Natural killer cell treated with Interleukin-12 subunit alpha and Interleukin-12 subunit beta and Interleukin-15 and Interleukin-18, amount 100 ng/mL, for 72 hours (primary cell): ENCODE results near the gene SLC1A7. TPM values are rescaled to one million over a fixed set of nuclear protein-coding genes. Genes with fewer than 3 reads are reported as not detected.

Experiments used
- ATAC-seq, 2 donors: fragments of 150-1000 bp; cut with Tn5 transposase in 1 of 2; sonication (Bioruptor Pico), chemical (Tn5 transposase) in 1 of 2; 2 replicates each; pipeline ENCODE4 v1.10.0; 2021
- DNase-seq: peaks from one replicate; pipeline ENCODE4 v3.0.0; 2022; ENCODE audit warnings: low spot score
- H3K27ac Mint-ChIP-seq, 2 donors: 1 replicate in 1 of 2; 2 replicates in 1 of 2; pipeline ENCODE4 v1.8.0; 2022; ENCODE audit warnings: mixed read lengths in 2 of 2, mild to moderate bottlenecking in 1 of 2, moderate library complexity in 1 of 2
- H3K27me3 Mint-ChIP-seq, 2 donors: 1 replicate in 1 of 2; 2 replicates in 1 of 2; pipeline ENCODE4 v1.8.0; 2022; ENCODE audit warnings: mixed read lengths in 2 of 2
- H3K36me3 Mint-ChIP-seq: one replicate; pipeline ENCODE4 v1.8.0; 2022; ENCODE audit warnings: mixed read lengths
- H3K4me1 Mint-ChIP-seq, 2 donors: 1 replicate in 1 of 2; 2 replicates in 1 of 2; pipeline ENCODE4 v1.8.0; 2022; ENCODE audit warnings: low read depth in 2 of 2, mixed read lengths in 2 of 2, mild to moderate bottlenecking in 1 of 2
- H3K4me3 Mint-ChIP-seq: one replicate; pipeline ENCODE4 v1.8.0; 2022; ENCODE audit warnings: mixed read lengths
- H3K9me3 Mint-ChIP-seq: 2 replicates; pipeline ENCODE4 v1.8.0; 2022; ENCODE audit warnings: mixed read lengths
- total RNA-seq, 2 donors: library from RNA; stranded (reverse); gene quantifications; one replicate each; pipeline ENCODE4 v1.2.3, GENCODE V29; 2022

Gene SLC1A7
- total RNA-seq, 2 donors from 2014 or later: 0.29 to 1.1 TPM

- Mint-ChIP-seq H3K27me3 (no peaks in the 10 kb centered on the region), H3K4me1 (peaks cover 28 to 41% of the 10 kb centered on the region in 2 donors), H3K9me3 (peaks cover 8% of the 10 kb centered on the region), H3K27ac (no peak overlapping the region), H3K36me3 (peaks cover 9% of the 10 kb centered on the region), H3K4me3 (no peak overlapping the region)
- DNase-seq: no peak
- peak in 1 of 2 donors; percentile 54 for ATAC-seq
Measured at GRCh38 chr1:53134961-53135734, 7.3 kb downstream of the SLC1A7 start.

GRCh38 chr1:53134042-53134485, 8.4 kb downstream of the SLC1A7 start:
- H3K9me3 Mint-ChIP-seq: peaks cover 8% of the 10 kb centered on the region
- peaks cover 33 to 48% of the 10 kb centered on the region in 2 donors for H3K4me1 Mint-ChIP-seq

GRCh38 chr1:53133261-53134041, 9.0 kb downstream of the SLC1A7 start:
- Mint-ChIP-seq H3K9me3 (peaks cover 8% of the 10 kb centered on the region), H3K27me3 (no peaks in the 10 kb centered on the region), H3K36me3 (peaks cover 9% of the 10 kb centered on the region), H3K27ac (peak overlapping the region in 1 of 2 donors; percentile 18), H3K4me3 (no peak overlapping the region), H3K4me1 (peaks cover 33 to 44% of the 10 kb centered on the region in 2 donors)
- ATAC-seq: no peak
- DNase-seq: no peak

More at GRCh38 chr1:53134042-53134485, 8.4 kb downstream of the SLC1A7 start:
- no peak for DNase-seq
- peak overlapping the region in 1 of 2 donors; percentile 18 for H3K27ac Mint-ChIP-seq
- peaks cover 9% of the 10 kb centered on the region for H3K36me3 Mint-ChIP-seq
- no peak overlapping the region for H3K4me3 Mint-ChIP-seq
- ATAC-seq: no peak
- no peaks in the 10 kb centered on the region for H3K27me3 Mint-ChIP-seq

GRCh38 chr1:53132176-53132575, 10.3 kb downstream of the SLC1A7 start:
- no peak for DNase-seq
- Mint-ChIP-seq H3K36me3 (no peaks in the 10 kb centered on the region), H3K27ac (peak overlapping the region; percentile 2 to 32), H3K27me3 (no peaks in the 10 kb centered on the region), H3K4me3 (peak overlapping the region; percentile 19), H3K9me3 (no peaks in the 10 kb centered on the region), H3K4me1 (peaks cover 42 to 46% of the 10 kb centered on the region in 2 donors)
- ATAC-seq: no peak

GRCh38 chr1:53131590-53131938, 10.9 kb downstream of the SLC1A7 start:
- Mint-ChIP-seq H3K27ac (peak overlapping the region in 1 of 2 donors; percentile 2), H3K36me3 (no peaks in the 10 kb centered on the region), H3K9me3 (no peaks in the 10 kb centered on the region), H3K27me3 (no peaks in the 10 kb centered on the region), H3K4me1 (peaks cover 46% of the 10 kb centered on the region in 2 donors), H3K4me3 (no peak overlapping the region)
- ATAC-seq (no peak), DNase-seq (no peak)

- Mint-ChIP-seq H3K27ac (peak overlapping the region in 1 of 2 donors; percentile 2), H3K4me1 (peaks cover 48 to 50% of the 10 kb centered on the region in 2 donors), H3K4me3 (no peak overlapping the region), H3K9me3 (no peaks in the 10 kb centered on the region), H3K27me3 (no peaks in the 10 kb centered on the region), H3K36me3 (no peaks in the 10 kb centered on the region)
- ATAC-seq (no peak), DNase-seq (no peak)
Measured at GRCh38 chr1:53130878-53131589, 11.4 kb downstream of the SLC1A7 start.

- Mint-ChIP-seq H3K36me3 (no peaks in the 10 kb centered on the region), H3K27me3 (no peaks in the 10 kb centered on the region), H3K9me3 (no peaks in the 10 kb centered on the region), H3K27ac (no peak overlapping the region), H3K4me1 (peaks cover 51 to 52% of the 10 kb centered on the region in 2 donors), H3K4me3 (no peak overlapping the region)
- DNase-seq (no peak), ATAC-seq (no peak)
Measured at GRCh38 chr1:53130598-53130877, 11.9 kb downstream of the SLC1A7 start.

GRCh38 chr1:53129891-53130597, 12.4 kb downstream of the SLC1A7 start:
- Mint-ChIP-seq H3K4me3 (peak overlapping the region; percentile 75), H3K27me3 (no peaks in the 10 kb centered on the region), H3K27ac (peak overlapping the region; percentile 35 to 72), H3K4me1 (peaks cover 48 to 50% of the 10 kb centered on the region in 2 donors), H3K9me3 (no peaks in the 10 kb centered on the region), H3K36me3 (no peaks in the 10 kb centered on the region)
- DNase-seq (no peak), ATAC-seq (no peak)

- Mint-ChIP-seq H3K4me3 (no peak overlapping the region), H3K4me1 (peaks cover 48 to 56% of the 10 kb centered on the region in 2 donors), H3K36me3 (no peaks in the 10 kb centered on the region), H3K27ac (no peak overlapping the region), H3K9me3 (no peaks in the 10 kb centered on the region), H3K27me3 (no peaks in the 10 kb centered on the region)
- no peak for DNase-seq
- ATAC-seq: no peak
Measured at GRCh38 chr1:53128401-53128800, 14.0 kb downstream of the SLC1A7 start.

GRCh38 chr1:53127546-53127945, 14.9 kb downstream of the SLC1A7 start:
- peak; percentile 80 to 93 for ATAC-seq
- H3K9me3 Mint-ChIP-seq: no peaks in the 10 kb centered on the region
- H3K27me3 Mint-ChIP-seq: no peaks in the 10 kb centered on the region
- H3K27ac Mint-ChIP-seq: peak overlapping the region; percentile 16 to 60
- peaks cover 43 to 51% of the 10 kb centered on the region in 2 donors for H3K4me1 Mint-ChIP-seq
- peak overlapping the region; percentile 65 for H3K4me3 Mint-ChIP-seq
- no peak for DNase-seq
- no peaks in the 10 kb centered on the region for H3K36me3 Mint-ChIP-seq

- H3K36me3 Mint-ChIP-seq: no peaks in the 10 kb centered on the region
- H3K27ac Mint-ChIP-seq: no peak overlapping the region
- DNase-seq (no peak), ATAC-seq (no peak)
- no peaks in the 10 kb centered on the region for H3K27me3 Mint-ChIP-seq
- no peaks in the 10 kb centered on the region for H3K9me3 Mint-ChIP-seq
- peaks cover 35 to 43% of the 10 kb centered on the region in 2 donors for H3K4me1 Mint-ChIP-seq
- H3K4me3 Mint-ChIP-seq: no peak overlapping the region
Measured at GRCh38 chr1:53126495-53126894, 15.9 kb downstream of the SLC1A7 start.

- H3K4me3 Mint-ChIP-seq: no peak overlapping the region
- no peak overlapping the region for H3K27ac Mint-ChIP-seq
- ATAC-seq: no peak
Measured at GRCh38 chr1:53125623-53126360, 16.6 kb downstream of the SLC1A7 start.

GRCh38 chr1:53125122-53125521, 17.3 kb downstream of the SLC1A7 start:
- no peak overlapping the region for H3K27ac Mint-ChIP-seq
- no peak for ATAC-seq
- H3K4me1 Mint-ChIP-seq: peaks cover 40 to 42% of the 10 kb centered on the region in 2 donors
- no peak overlapping the region for H3K4me3 Mint-ChIP-seq
- no peaks in the 10 kb centered on the region for H3K9me3 Mint-ChIP-seq
- DNase-seq: no peak
- no peaks in the 10 kb centered on the region for H3K27me3 Mint-ChIP-seq
- H3K36me3 Mint-ChIP-seq: no peaks in the 10 kb centered on the region

More at GRCh38 chr1:53125623-53126360, 16.6 kb downstream of the SLC1A7 start:
- no peak for DNase-seq
- Mint-ChIP-seq H3K4me1 (peaks cover 40 to 43% of the 10 kb centered on the region in 2 donors), H3K27me3 (no peaks in the 10 kb centered on the region), H3K36me3 (no peaks in the 10 kb centered on the region), H3K9me3 (no peaks in the 10 kb centered on the region)
